B cell (primary cell): ENCODE results near the gene FGFR2.

Source experiments
- CTCF ChIP-seq: fragments of 200-600 bp; IDR thresholded peaks from one replicate; pipeline ENCODE4 v1.8.0; 2022; ENCODE audit warnings: antibody characterized with exemption, mild to moderate bottlenecking
- EZH2 ChIP-seq: IDR thresholded peaks from 2 replicates; pipeline ENCODE4 v1.6.1; 2012; ENCODE audit warnings: borderline replicate concordance, low read depth, mild to moderate bottlenecking, moderate library complexity, low read length; ENCODE audit not compliant: insufficient read depth, poor library complexity, severe bottlenecking

- no peak for TF ChIP-seq CTCF
- no peak for TF ChIP-seq EZH2
These were observed 15.2 kb upstream of the FGFR2 start for GRCh38 chr10:121613456-121613855.
